ENCODE measurements around the gene C3orf70. TPM values are rescaled to one million over a fixed set of nuclear protein-coding genes. Genes with fewer than 3 reads are reported as not detected.

The C3orf70 gene
- total and polyA plus RNA-seq, 2 of the 8 experiments (the other 6 are each of a cell fraction or from before 2014, with no cell fraction given), result 1.7 to 2.0 TPM

GRCh38 chr3:185176750-185177359 lies 24.0 kb upstream of the C3orf70 start:
- H3K23me2 ChIP-seq (ENCODE audit: low read depth, low read length), result 0 out of 2 replicates have a peak, but pooled peaks cover 3% of the 10 kb centered on the region
- H3K4ac ChIP-seq (replicated peaks; ENCODE audit: insufficient read length, low read depth, low read length), result no peak overlapping the region
- no peaks in the 10 kb centered on the region for H3K79me2 ChIP-seq (ENCODE audit: control insufficient read depth in 1 of 2, insufficient read depth in 2 of 2, low read length in 2 of 2)
- no peak overlapping the region for H2BK5ac ChIP-seq (ENCODE audit: low read depth, low read length)
- ChIA-PET POLR2A (ENCODE audit: partially characterized antibody) (interaction anchor here (1.0 to 1.5 kb wide), 2 partner anchors 17 to 92 kb away, joined by 4 to 5 read pairs; no protein-coding TSS in a partner anchor), CTCF (ENCODE audit: partially characterized antibody) (interaction anchor here (0.6 to 5.1 kb wide), 39 partner anchors 8 to 398 kb away, joined by 3 to 49 read pairs (median 5); no protein-coding TSS in a partner anchor)
- no peak overlapping the region for H3K23ac ChIP-seq (ENCODE audit: insufficient read length)
- H3K79me1 ChIP-seq (ENCODE audit: low read depth, low read length), result no peaks in the 10 kb centered on the region
- H3K9ac ChIP-seq (replicated peaks in 1 of 4; ENCODE audit: extremely low read depth in 1 of 4, low read depth in 3 of 4, low read length in 3 of 4), result no peak overlapping the region
- peaks cover 3 to 16% (median 7%) of the 10 kb centered on the region in 4 experiments; a peak in 6 of 7 replicates for H3K4me1 ChIP-seq (replicated peaks in 1 of 4; ENCODE audit: control insufficient read depth in 3 of 4, insufficient read depth in 4 of 4, low read length in 3 of 4)
- H4K91ac ChIP-seq (replicated peaks; ENCODE audit: insufficient read length, low read length), result no peak overlapping the region
- H4K5ac ChIP-seq (ENCODE audit: insufficient read length, low read depth, low read length), result no peak overlapping the region
- H3K4me3 ChIP-seq (ENCODE audit: extremely low read depth in 1 of 4, insufficient read depth in 2 of 4, low read depth in 3 of 4, low read length in 4 of 4), result no peak overlapping the region
- 36% methylated on average over 10 of the region's 10 CpGs; no CpG with 5 or more reads in 1 of the 2 experiments for WGBS, 2 experiments (ENCODE audit: extremely low coverage in 1 of 2, insufficient coverage in 1 of 2, insufficient read length in 1 of 2, insufficient replicate concordance in 2 of 2, low coverage in 1 of 2, low lambda C conversion rate in 2 of 2, missing lambda C conversion rate in 1 of 2)
- H2BK20ac ChIP-seq (ENCODE audit: low read length), result no peak overlapping the region
- no peak overlapping the region for H2BK12ac ChIP-seq (ENCODE audit: low read depth, low read length)
- H3K4me2 ChIP-seq (ENCODE audit: insufficient read depth in 1 of 2, low read depth in 2 of 2, low read length in 2 of 2), result no peak overlapping the region
- no peak overlapping the region for H3K18ac ChIP-seq (ENCODE audit: extremely low read depth, low read length)
- no peak overlapping the region for H2BK15ac ChIP-seq (ENCODE audit: low read length)
- no peak for TF ChIP-seq SP2 (IDR thresholded peaks at IDR 0.05; ENCODE audit: low read length)
- TF ChIP-seq CTCF (IDR thresholded peaks at IDR 0.05; ENCODE audit: control extremely low read depth in 1 of 3, insufficient read depth in 1 of 3, low read depth in 1 of 3, low read length in 3 of 3), result peak in 2 of 3 experiments; percentile 58 to 68; a peak in 3 of 4 replicates
- TF ChIP-seq ATF3 (IDR thresholded peaks at IDR 0.05; ENCODE audit: insufficient read depth, low read depth, low read length), result no peak
- peak; percentile 68 for TF ChIP-seq RAD21 (IDR thresholded peaks at IDR 0.05 in 1 of 2, conservative IDR thresholded peaks at IDR 0.05 in 1 of 2; ENCODE audit: low read depth in 2 of 2, low read length in 2 of 2)
- H3K36me3 ChIP-seq (ENCODE audit: control insufficient read depth in 2 of 4, insufficient read depth in 4 of 4, low read length in 3 of 4), result no peaks in the 10 kb centered on the region
- no peak overlapping the region for H2BK120ac ChIP-seq (replicated peaks; ENCODE audit: low read depth, low read length)
- FAIRE-seq, result peak; percentile 63
- H2AK5ac ChIP-seq (ENCODE audit: low read depth, low read length), result no peak overlapping the region
- H3K27ac ChIP-seq (ENCODE audit: low read depth, low read length), result no peak overlapping the region
- no peaks in the 10 kb centered on the region for H3K9me3 ChIP-seq (ENCODE audit: insufficient read depth in 2 of 2, low read depth in 1 of 2, low read length in 1 of 2)
- no peaks in the 10 kb centered on the region for H3K27me3 ChIP-seq (replicated peaks in 1 of 4; ENCODE audit: control insufficient read depth in 3 of 4, extremely low read depth in 1 of 4, insufficient read depth in 3 of 4, low read length in 3 of 4)
- H3K14ac ChIP-seq (ENCODE audit: insufficient read length), result no peak overlapping the region
- H4K20me1 ChIP-seq (replicated peaks in 1 of 2; ENCODE audit: control insufficient read depth in 1 of 2, insufficient read depth in 2 of 2, low read length in 2 of 2), result no peaks in the 10 kb centered on the region
- DNase-seq (ENCODE audit: low read depth in 1 of 2, low spot score in 2 of 2), result peak in 1 of 2 experiments; percentile 71
- no peak overlapping the region for H4K8ac ChIP-seq (ENCODE audit: extremely low read depth, insufficient read depth, low read length)
- no peak overlapping the region for H3K56ac ChIP-seq (replicated peaks; ENCODE audit: insufficient read length, low read depth, low read length)
- no peak overlapping the region; the same call in 1 of the 2 replicates for H2AFZ ChIP-seq (ENCODE audit: low read length)
